ENCODE data around the gene SPEF2. TPM values are rescaled to one million over a fixed set of nuclear protein-coding genes. Genes with fewer than 3 reads are reported as not detected.

The SPEF2 gene
- total RNA-seq, 1 experiment from 2014 or later = 0.87 TPM

DNA sequence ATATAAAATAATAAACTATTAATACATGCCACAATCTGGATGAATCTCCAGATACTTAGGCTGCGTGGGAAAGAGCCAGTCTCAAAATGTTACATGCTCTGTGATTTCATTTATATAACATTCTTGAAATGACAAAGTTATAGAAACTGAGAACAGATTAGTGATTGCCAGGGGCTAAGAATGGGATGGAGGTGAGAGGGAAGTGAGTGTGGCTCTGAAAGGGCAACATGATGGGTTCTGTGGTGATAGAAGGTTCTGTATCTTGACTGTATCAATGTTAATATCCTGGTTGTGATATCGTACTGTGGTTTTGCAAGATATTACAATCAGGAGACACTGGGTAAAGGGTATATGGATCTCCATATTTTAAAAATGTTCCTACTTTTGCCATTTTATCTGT, 50.7 kb downstream of the SPEF2 start:
- Histone ChIP-seq H3K4me1 (ENCODE audit: control insufficient read depth, insufficient read depth, low read length) (no peaks in the 10 kb centered on the region), H3K4me3 (ENCODE audit: low read depth in 2 of 2, low read length in 2 of 2) (no peak overlapping the region), H3K27me3 (ENCODE audit: control insufficient read depth, insufficient read depth, low read length) (no peaks in the 10 kb centered on the region), H3K9me3 (ENCODE audit: control insufficient read depth, insufficient read depth, low read depth, low read length) (no peaks in the 10 kb centered on the region), H3K36me3 (ENCODE audit: control insufficient read depth, insufficient read depth, low read length) (no peaks in the 10 kb centered on the region), H3K27ac (ENCODE audit: low read length) (no peak overlapping the region)
- ChIA-PET POLR2A (no interaction called here), CTCF (no interaction called here)
- ATAC-seq (no peak), DNase-seq (ENCODE audit: low read depth, low spot score) (no peak)
- intact Hi-C loops (cut with micrococcal nuclease; ENCODE audit: unreplicated experiment) (no loop called here), in situ Hi-C loops (cut with HindIII; ENCODE audit: low pct_unique_long_range_greater_than_20kb, low sequenced_read_pairs) (no loop called here)
- TF ChIP-seq SIN3A (IDR thresholded peaks at IDR 0.05; ENCODE audit: borderline replicate concordance, insufficient read depth, low read depth, low read length) = no peak
- TF ChIP-seq, protein P1, sequence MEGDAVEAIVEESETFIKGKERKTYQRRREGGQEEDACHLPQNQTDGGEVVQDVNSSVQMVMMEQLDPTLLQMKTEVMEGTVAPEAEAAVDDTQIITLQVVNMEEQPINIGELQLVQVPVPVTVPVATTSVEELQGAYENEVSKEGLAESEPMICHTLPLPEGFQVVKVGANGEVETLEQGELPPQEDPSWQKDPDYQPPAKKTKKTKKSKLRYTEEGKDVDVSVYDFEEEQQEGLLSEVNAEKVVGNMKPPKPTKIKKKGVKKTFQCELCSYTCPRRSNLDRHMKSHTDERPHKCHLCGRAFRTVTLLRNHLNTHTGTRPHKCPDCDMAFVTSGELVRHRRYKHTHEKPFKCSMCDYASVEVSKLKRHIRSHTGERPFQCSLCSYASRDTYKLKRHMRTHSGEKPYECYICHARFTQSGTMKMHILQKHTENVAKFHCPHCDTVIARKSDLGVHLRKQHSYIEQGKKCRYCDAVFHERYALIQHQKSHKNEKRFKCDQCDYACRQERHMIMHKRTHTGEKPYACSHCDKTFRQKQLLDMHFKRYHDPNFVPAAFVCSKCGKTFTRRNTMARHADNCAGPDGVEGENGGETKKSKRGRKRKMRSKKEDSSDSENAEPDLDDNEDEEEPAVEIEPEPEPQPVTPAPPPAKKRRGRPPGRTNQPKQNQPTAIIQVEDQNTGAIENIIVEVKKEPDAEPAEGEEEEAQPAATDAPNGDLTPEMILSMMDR (IDR thresholded peaks at IDR 0.05) = no peak
- TF ChIP-seq POLR2AphosphoS5 (IDR thresholded peaks at IDR 0.05; ENCODE audit: low read depth, low read length) = no peak
- TF ChIP-seq, protein P2, sequence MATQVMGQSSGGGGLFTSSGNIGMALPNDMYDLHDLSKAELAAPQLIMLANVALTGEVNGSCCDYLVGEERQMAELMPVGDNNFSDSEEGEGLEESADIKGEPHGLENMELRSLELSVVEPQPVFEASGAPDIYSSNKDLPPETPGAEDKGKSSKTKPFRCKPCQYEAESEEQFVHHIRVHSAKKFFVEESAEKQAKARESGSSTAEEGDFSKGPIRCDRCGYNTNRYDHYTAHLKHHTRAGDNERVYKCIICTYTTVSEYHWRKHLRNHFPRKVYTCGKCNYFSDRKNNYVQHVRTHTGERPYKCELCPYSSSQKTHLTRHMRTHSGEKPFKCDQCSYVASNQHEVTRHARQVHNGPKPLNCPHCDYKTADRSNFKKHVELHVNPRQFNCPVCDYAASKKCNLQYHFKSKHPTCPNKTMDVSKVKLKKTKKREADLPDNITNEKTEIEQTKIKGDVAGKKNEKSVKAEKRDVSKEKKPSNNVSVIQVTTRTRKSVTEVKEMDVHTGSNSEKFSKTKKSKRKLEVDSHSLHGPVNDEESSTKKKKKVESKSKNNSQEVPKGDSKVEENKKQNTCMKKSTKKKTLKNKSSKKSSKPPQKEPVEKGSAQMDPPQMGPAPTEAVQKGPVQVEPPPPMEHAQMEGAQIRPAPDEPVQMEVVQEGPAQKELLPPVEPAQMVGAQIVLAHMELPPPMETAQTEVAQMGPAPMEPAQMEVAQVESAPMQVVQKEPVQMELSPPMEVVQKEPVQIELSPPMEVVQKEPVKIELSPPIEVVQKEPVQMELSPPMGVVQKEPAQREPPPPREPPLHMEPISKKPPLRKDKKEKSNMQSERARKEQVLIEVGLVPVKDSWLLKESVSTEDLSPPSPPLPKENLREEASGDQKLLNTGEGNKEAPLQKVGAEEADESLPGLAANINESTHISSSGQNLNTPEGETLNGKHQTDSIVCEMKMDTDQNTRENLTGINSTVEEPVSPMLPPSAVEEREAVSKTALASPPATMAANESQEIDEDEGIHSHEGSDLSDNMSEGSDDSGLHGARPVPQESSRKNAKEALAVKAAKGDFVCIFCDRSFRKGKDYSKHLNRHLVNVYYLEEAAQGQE (IDR thresholded peaks at IDR 0.05; ENCODE audit: insufficient read depth in 1 of 2, low read depth in 2 of 2, low read length in 1 of 2) = no peak
- TF ChIP-seq TCF7L2 (IDR thresholded peaks at IDR 0.05; ENCODE audit: low read depth, low read length) = no peak
- no TSS peak for BruUV-seq (replicated peaks)

DNA sequence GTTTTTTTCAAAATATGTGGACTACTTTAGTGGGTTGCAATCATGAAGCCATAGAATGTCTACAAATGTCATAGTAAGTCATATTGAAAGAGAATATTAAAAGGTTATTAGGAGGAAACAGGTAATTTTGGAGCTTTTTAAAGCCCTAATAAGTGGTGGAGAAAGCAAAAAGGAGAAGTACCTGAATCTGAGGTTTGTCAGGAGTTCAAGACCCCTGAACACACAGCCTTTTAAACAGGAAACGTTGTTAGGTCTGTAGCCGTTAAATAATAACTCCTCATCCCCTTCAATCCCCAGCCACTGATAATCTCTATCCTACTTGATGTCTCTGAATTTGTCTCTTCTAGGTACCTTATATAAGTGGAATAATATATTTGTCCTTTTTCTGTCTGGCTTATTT, 51.1 kb downstream of the SPEF2 start:
- no peaks in the 10 kb centered on the region for H3K36me3 ChIP-seq (ENCODE audit: control insufficient read depth, insufficient read depth, low read length)
- ATAC-seq (no peak), DNase-seq (ENCODE audit: low read depth, low spot score) (no peak)
- intact Hi-C loops (cut with micrococcal nuclease; ENCODE audit: unreplicated experiment) = no loop called here
- no peak overlapping the region for H3K4me3 ChIP-seq (ENCODE audit: low read depth in 2 of 2, low read length in 2 of 2)
- ChIA-PET CTCF (no interaction called here), POLR2A (no interaction called here)
- in situ Hi-C loops (cut with HindIII; ENCODE audit: low pct_unique_long_range_greater_than_20kb, low sequenced_read_pairs) = no loop called here
- H3K9me3 ChIP-seq (ENCODE audit: control insufficient read depth, insufficient read depth, low read depth, low read length) = no peaks in the 10 kb centered on the region
- BruUV-seq (replicated peaks) = no TSS peak
- TF ChIP-seq, protein P2 (IDR thresholded peaks at IDR 0.05; ENCODE audit: insufficient read depth in 1 of 2, low read depth in 2 of 2, low read length in 1 of 2) = no peak
- TF ChIP-seq, protein P1 (IDR thresholded peaks at IDR 0.05) = no peak
- TF ChIP-seq POLR2AphosphoS5 (IDR thresholded peaks at IDR 0.05; ENCODE audit: low read depth, low read length) (no peak), SIN3A (IDR thresholded peaks at IDR 0.05; ENCODE audit: borderline replicate concordance, insufficient read depth, low read depth, low read length) (no peak), TCF7L2 (IDR thresholded peaks at IDR 0.05; ENCODE audit: low read depth, low read length) (no peak)
- no peaks in the 10 kb centered on the region for H3K4me1 ChIP-seq (ENCODE audit: control insufficient read depth, insufficient read depth, low read length)
- H3K27me3 ChIP-seq (ENCODE audit: control insufficient read depth, insufficient read depth, low read length) = no peaks in the 10 kb centered on the region
- H3K27ac ChIP-seq (ENCODE audit: low read length) = no peak overlapping the region
